Measurements from ENCODE around the gene EDDM3A.

Gene EDDM3A

DNA sequence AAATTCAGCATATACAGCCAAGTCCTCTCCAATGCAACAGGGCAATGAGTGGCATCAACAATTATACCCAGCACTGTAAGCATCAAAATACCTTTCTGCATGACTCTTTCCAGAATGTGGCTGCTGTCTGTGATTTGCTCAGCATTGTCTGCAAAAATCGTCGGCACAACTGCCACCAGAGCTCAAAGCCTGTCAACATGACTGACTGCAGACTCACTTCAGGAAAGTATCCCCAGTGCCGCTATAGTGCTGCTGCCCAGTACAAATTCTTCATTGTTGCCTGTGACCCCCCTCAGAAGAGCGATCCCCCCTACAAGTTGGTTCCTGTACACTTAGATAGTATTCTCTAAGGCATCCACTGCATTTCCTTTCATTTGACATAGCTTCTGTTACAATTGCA is 36.1 kb downstream of the EDDM3A start:
- Histone ChIP-seq H3K9me3 (ENCODE audit: control insufficient read depth, low read length) (no peaks in the 10 kb centered on the region), H3K79me2 (no peaks in the 10 kb centered on the region), H3K27me3 (ENCODE audit: control insufficient read depth, insufficient read depth, low read length) (no peaks in the 10 kb centered on the region), H2AFZ (no peak overlapping the region), H3K4me2 (ENCODE audit: low read length) (no peak overlapping the region), H3K4me1 (no peaks in the 10 kb centered on the region), H3K4me3 (ENCODE audit: low read depth, low read length) (peak overlapping the region; percentile 27), H3K36me3 (ENCODE audit: control insufficient read depth, insufficient read depth, low read length) (no peaks in the 10 kb centered on the region), H3K9ac (no peak overlapping the region), H3K27ac (no peak overlapping the region)
- TF ChIP-seq, protein P1, sequence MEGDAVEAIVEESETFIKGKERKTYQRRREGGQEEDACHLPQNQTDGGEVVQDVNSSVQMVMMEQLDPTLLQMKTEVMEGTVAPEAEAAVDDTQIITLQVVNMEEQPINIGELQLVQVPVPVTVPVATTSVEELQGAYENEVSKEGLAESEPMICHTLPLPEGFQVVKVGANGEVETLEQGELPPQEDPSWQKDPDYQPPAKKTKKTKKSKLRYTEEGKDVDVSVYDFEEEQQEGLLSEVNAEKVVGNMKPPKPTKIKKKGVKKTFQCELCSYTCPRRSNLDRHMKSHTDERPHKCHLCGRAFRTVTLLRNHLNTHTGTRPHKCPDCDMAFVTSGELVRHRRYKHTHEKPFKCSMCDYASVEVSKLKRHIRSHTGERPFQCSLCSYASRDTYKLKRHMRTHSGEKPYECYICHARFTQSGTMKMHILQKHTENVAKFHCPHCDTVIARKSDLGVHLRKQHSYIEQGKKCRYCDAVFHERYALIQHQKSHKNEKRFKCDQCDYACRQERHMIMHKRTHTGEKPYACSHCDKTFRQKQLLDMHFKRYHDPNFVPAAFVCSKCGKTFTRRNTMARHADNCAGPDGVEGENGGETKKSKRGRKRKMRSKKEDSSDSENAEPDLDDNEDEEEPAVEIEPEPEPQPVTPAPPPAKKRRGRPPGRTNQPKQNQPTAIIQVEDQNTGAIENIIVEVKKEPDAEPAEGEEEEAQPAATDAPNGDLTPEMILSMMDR (IDR thresholded peaks at IDR 0.05) = no peak

DNA sequence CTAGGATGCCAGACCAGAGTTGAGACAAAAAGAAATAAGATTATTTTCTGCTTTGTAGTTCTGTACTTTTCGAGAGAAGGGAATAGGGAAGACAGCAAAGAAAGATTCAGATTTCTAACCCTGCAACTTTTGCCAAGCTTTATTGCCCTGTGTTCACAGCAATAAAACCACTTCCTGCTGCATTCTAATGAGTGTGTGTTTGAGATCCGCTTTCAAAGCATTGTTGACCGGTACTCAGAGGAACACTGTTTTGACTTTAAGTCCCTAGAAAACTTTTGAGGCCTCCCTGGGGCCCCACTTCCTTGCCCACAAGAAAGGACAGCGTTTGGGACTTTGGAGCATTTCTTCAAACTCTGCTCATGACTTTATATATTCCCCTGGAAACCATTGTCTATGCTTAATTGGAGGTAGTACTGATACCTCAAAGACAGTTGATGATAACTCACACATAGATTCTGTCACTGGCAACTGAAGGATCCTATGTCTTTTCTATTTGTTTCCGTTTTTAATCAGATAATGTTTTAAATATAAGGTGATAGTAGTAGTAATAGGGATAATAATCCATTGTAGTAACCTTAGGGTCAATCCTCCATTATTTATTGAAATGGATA is 36.7 kb downstream of the EDDM3A start:
- no peak overlapping the region for H3K4me2 ChIP-seq (ENCODE audit: low read length)
- TF ChIP-seq, protein P1 (IDR thresholded peaks at IDR 0.05) = no peak
- no peaks in the 10 kb centered on the region for H3K36me3 ChIP-seq (ENCODE audit: control insufficient read depth, insufficient read depth, low read length)
- H2AFZ ChIP-seq = peak overlapping the region; percentile 13
- no peak overlapping the region for H3K9ac ChIP-seq
- H3K79me2 ChIP-seq = no peaks in the 10 kb centered on the region
- no peaks in the 10 kb centered on the region for H3K9me3 ChIP-seq (ENCODE audit: control insufficient read depth, low read length)
- no peaks in the 10 kb centered on the region for H3K27me3 ChIP-seq (ENCODE audit: control insufficient read depth, insufficient read depth, low read length)
- no peaks in the 10 kb centered on the region for H3K4me1 ChIP-seq
- peak overlapping the region; percentile 27 for H3K4me3 ChIP-seq (ENCODE audit: low read depth, low read length)
- no peak overlapping the region for H3K27ac ChIP-seq

DNA sequence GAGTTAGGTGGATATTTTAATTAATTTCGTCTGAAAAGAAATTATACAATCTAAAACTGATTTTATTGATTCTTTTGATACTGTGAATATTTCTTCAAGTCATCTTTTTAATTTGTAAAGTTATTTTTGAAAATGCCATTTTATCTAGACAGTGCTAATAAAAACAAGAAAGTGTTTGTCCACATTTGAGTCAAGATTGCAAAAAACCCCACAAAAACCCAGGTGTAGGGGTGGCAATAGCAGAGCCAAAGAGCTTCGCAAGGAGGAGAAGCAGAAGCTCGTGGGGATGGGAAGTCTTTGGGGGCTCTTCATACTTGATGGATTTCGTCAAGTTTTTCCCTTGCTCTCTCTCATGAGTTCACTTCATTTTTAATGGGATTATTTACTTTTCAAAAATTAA is 41.3 kb downstream of the EDDM3A start:
- no peak overlapping the region for H3K9ac ChIP-seq
- no peak overlapping the region for H2AFZ ChIP-seq
- H3K79me2 ChIP-seq = no peaks in the 10 kb centered on the region
- H3K4me1 ChIP-seq = no peaks in the 10 kb centered on the region
- H3K4me3 ChIP-seq (ENCODE audit: low read depth, low read length) = no peak overlapping the region
- H3K27ac ChIP-seq = no peak overlapping the region
- no peaks in the 10 kb centered on the region for H3K36me3 ChIP-seq (ENCODE audit: control insufficient read depth, insufficient read depth, low read length)
- H3K9me3 ChIP-seq (ENCODE audit: control insufficient read depth, low read length) = no peaks in the 10 kb centered on the region
- TF ChIP-seq, protein P1 (IDR thresholded peaks at IDR 0.05) = no peak
- H3K4me2 ChIP-seq (ENCODE audit: low read length) = no peak overlapping the region
- H3K27me3 ChIP-seq (ENCODE audit: control insufficient read depth, insufficient read depth, low read length) = no peaks in the 10 kb centered on the region

DNA sequence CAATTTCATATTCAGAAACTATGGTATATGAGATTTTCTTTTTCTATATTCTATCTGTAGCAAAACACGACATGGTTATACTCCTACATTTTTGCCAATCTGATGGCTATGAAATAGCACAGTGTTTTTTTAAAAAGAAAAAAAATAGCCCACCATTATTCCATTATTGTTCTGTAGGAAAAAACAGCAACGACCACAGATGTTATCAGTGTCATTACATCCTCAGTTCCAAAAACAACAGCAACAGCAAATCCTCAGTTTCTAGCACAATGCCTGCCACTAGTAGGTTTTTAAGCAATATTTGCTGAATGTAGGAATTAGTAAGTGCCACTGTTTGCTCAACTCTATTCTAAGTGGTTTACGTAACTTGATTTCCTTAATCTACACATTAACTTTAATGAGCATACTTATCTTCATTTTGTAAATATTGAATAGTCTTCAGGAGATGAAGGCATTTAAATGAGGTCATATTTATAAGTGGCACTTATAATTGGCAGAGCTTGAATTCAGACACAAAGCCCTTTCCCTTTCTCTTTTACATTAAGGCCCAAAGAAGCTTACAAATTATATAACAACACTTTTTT is 43.6 kb downstream of the EDDM3A start:
- H3K4me1 ChIP-seq = no peaks in the 10 kb centered on the region
- no peaks in the 10 kb centered on the region for H3K9me3 ChIP-seq (ENCODE audit: control insufficient read depth, low read length)
- H3K79me2 ChIP-seq = no peaks in the 10 kb centered on the region
- no peak overlapping the region for H3K27ac ChIP-seq
- H3K9ac ChIP-seq = no peak overlapping the region
- TF ChIP-seq, protein P1 (IDR thresholded peaks at IDR 0.05) = no peak
- H3K36me3 ChIP-seq (ENCODE audit: control insufficient read depth, insufficient read depth, low read length) = no peaks in the 10 kb centered on the region
- H2AFZ ChIP-seq = no peak overlapping the region
- H3K27me3 ChIP-seq (ENCODE audit: control insufficient read depth, insufficient read depth, low read length) = no peaks in the 10 kb centered on the region
- no peak overlapping the region for H3K4me2 ChIP-seq (ENCODE audit: low read length)
- H3K4me3 ChIP-seq (ENCODE audit: low read depth, low read length) = no peak overlapping the region
